ENCODE data around the gene LUM.

DNA sequence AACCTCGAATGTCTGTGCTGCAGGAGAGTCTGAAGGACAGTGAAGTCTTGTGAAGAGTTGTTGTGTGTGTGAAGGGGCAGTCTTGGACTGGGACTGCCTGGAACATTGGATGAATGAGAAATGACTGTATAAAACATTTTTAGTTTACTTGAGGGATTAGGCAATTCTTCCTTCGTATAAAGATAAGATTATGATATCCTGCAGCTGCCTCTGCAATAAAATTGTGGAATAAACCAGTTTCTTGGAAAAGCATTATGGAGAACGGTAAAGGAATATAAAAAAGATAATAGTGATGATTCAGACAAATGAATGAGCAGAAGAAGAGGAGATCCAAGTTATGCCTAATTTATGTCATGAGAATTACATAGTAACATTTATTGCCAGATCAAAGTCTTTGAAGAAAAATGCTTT is 30.9 kb upstream of the LUM start:
- TF ChIP-seq, protein P1, sequence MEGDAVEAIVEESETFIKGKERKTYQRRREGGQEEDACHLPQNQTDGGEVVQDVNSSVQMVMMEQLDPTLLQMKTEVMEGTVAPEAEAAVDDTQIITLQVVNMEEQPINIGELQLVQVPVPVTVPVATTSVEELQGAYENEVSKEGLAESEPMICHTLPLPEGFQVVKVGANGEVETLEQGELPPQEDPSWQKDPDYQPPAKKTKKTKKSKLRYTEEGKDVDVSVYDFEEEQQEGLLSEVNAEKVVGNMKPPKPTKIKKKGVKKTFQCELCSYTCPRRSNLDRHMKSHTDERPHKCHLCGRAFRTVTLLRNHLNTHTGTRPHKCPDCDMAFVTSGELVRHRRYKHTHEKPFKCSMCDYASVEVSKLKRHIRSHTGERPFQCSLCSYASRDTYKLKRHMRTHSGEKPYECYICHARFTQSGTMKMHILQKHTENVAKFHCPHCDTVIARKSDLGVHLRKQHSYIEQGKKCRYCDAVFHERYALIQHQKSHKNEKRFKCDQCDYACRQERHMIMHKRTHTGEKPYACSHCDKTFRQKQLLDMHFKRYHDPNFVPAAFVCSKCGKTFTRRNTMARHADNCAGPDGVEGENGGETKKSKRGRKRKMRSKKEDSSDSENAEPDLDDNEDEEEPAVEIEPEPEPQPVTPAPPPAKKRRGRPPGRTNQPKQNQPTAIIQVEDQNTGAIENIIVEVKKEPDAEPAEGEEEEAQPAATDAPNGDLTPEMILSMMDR (tag by site-specific recombination; IDR thresholded peaks at IDR 0.05): no peak
- TF ChIP-seq ZNF211 (tag by site-specific recombination; IDR thresholded peaks at IDR 0.05; ENCODE audit: low read depth) (no peak), ZNF558 (tag by site-specific recombination; IDR thresholded peaks at IDR 0.05) (no peak), ZNF416 (tag by site-specific recombination; IDR thresholded peaks at IDR 0.05) (no peak), ZBTB20 (tag by site-specific recombination; IDR thresholded peaks at IDR 0.05) (no peak), KLF1 (tag by site-specific recombination; IDR thresholded peaks at IDR 0.05) (no peak), ZNF76 (tag by site-specific recombination; IDR thresholded peaks at IDR 0.05; ENCODE audit: borderline replicate concordance, low read depth) (no peak), ZNF292 (tag by site-specific recombination; IDR thresholded peaks at IDR 0.05; ENCODE audit: borderline replicate concordance, low read depth) (no peak), ZNF792 (tag by site-specific recombination; IDR thresholded peaks at IDR 0.05) (no peak)

All from HEK293 (cell line).